GM12801 (cell line): ENCODE results near the gene SKIC8.

Experiments
- TF ChIP-seq, protein P1 (sequence below): IDR thresholded peaks from one replicate; pipeline ENCODE4 v1.5.1; 2011; ENCODE audit warnings: control low read depth; ENCODE audit not compliant: insufficient read length; ENCODE audit errors: extremely low read depth

SKIC8 gene

DNA sequence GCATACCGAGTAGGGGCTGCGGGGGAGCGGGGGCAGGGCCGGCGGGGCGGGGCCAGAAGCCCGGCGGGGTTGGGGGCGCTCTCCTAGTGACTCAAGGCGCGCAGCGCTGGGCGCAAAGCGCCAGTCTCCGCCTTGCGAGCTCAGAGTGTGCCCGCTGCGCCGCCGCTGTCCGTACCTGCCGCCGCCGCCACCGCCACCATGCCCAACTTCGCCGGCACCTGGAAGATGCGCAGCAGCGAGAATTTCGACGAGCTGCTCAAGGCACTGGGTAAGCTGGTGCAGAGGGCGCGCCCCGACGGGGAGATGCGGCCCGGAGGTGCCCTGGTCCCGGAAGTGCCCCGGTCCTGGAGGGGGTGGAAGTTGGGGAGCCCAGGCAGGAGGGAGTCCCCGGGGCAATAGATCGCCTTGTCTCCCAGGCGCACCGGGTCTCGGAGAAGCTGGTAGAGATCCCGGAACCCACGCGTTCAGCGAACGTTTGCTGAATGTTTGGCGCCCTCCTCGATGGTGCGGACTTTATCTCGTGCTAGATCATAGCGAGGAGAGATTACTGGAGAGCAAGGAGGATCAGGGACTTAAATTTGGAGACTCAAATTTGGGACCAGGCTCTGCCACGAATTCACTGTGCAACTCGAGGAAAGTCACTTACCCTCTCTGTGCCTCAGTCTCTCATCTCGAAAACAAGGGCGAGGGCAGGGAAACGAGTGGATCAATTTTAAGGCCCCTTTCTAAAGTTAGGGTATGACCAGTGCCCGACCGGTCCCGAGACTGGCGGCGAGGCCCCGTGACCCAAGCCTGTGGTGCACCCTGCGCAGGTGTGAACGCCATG lies 41.0 kb upstream of the SKIC8 start, which contains the start of gene CRABP1:
CRABP1 (plus strand) TSS at position 123 of the 826 bp plus-strand sequence; CDS start at position 199, 76 bp downstream.
- TF ChIP-seq, protein P1, sequence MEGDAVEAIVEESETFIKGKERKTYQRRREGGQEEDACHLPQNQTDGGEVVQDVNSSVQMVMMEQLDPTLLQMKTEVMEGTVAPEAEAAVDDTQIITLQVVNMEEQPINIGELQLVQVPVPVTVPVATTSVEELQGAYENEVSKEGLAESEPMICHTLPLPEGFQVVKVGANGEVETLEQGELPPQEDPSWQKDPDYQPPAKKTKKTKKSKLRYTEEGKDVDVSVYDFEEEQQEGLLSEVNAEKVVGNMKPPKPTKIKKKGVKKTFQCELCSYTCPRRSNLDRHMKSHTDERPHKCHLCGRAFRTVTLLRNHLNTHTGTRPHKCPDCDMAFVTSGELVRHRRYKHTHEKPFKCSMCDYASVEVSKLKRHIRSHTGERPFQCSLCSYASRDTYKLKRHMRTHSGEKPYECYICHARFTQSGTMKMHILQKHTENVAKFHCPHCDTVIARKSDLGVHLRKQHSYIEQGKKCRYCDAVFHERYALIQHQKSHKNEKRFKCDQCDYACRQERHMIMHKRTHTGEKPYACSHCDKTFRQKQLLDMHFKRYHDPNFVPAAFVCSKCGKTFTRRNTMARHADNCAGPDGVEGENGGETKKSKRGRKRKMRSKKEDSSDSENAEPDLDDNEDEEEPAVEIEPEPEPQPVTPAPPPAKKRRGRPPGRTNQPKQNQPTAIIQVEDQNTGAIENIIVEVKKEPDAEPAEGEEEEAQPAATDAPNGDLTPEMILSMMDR: no peak

DNA sequence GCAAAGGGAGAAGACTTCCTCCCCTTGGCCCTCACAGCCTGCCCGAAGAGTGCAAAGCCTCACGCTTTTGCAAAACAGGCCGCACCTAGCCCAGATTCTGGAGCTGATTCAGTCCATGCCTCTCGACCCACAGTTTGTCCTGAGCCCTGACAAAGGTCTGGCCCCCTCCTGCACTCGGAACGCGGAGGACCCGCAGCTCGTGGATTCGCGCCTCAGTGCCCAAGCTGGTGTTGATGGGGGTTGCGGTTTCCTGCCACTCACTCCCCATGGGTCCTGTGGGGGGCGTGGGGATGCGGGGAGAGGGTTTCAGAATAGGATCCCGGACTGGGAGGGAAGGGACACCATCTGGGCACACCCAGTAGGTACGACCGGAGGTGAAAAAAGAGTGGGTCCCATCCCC lies 40.1 kb upstream of the SKIC8 start:
- TF ChIP-seq, protein P1: no peak

DNA sequence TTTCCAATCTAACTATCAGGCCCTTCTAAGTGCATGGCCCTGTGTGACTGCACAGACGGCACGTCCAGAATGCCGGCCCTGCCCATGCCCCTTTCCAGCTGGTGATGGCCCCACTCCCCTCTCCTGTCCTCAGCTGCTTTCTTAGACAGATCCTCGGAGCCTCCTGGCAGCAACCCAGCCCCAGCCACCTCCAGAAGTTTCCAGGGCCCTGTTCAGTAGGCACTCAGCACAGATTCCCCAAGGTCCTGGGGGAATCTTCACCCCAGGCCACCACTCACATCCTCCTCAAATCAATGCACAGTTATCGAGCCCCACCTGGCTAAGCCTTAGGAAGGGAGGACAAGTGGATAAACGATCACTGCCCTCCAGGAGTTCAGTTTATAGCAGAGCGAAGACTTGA lies 39.4 kb upstream of the SKIC8 start:
- TF ChIP-seq, protein P1: no peak

DNA sequence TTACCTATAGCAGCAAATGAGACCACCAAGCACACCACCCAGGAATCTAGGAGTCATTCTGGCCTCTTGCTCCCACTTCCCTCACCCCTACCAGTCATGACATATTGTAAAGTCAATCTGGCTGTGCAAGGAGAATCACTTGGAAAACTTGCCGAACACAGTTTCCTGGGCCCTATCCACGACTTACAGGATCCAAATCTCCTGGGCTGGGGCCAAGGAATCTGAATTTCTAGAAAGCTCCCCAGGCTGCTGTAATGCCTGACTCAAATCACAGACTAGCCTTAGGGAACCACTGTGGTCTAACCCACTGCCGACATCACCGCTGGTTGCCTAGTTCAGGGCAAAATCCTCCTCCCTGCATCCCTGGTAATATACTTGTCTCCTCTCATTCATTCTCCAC lies 36.6 kb upstream of the SKIC8 start:
- TF ChIP-seq, protein P1: no peak

DNA sequence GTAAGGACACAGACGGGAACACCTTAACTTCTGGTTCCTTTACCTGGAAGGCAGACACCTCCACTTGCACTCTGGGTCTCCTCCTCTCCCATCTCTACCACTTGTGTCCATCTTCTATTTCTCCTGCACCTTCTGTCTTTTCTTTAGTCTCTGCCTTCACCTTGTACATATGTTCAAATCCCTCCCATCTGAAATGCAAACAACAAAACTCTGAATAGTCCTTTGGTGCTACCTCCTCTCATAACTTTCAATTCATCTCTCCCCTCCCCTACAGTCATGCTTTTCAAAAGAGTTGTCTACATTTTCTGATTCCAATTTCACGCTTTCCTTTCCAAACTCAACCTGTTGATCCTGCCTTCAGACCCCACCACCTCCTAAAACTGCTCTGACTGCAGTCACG lies 35.4 kb upstream of the SKIC8 start:
- TF ChIP-seq, protein P1: no peak

DNA sequence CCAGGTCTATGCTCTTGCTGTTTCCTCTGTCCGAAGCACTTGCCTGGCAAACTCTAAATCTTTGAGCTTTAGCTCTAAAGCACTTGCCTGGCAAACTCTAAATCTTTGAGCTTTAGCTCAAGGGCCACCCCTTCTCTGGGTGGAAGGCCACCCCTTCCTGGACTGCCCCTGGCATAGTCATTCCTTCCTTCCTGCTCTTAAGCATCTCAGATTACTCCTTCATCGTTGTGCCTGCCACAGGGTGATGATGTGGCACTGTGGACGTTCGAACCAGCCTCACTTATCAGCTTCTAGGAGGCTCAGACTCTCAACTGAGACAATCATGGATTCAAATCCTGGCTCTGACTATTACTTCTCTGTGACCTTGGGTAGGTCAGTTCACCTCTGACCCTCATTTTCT lies 30.2 kb upstream of the SKIC8 start:
- TF ChIP-seq, protein P1: no peak

DNA sequence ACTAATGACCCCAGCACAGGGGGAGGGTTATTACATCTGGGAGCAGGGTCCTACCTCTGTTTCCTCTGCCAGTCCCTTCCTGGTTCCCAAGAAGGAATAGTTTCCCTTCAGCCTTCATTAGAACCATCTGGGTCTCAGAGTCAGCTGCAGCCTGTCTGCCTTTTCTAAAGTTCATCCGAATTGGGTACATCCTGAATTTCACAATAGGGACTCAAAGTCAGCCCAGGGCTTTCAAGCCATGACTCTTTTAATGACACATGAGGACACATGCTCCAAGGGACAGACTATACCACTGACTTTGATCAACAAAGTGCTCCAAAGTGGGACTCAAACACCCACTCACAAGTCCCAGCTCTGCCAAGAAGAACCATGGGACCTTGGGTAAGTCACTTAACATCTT lies 28.1 kb upstream of the SKIC8 start:
- TF ChIP-seq, protein P1: no peak
